Kasumi-1 (cell line): ENCODE results near the gene F7.

Experiments
- DNase-seq, 2 experiments: peaks; one replicate each; lab custom pipeline; 2025; lab: John Stamatoyannopoulos, UW

F7 gene

DNA sequence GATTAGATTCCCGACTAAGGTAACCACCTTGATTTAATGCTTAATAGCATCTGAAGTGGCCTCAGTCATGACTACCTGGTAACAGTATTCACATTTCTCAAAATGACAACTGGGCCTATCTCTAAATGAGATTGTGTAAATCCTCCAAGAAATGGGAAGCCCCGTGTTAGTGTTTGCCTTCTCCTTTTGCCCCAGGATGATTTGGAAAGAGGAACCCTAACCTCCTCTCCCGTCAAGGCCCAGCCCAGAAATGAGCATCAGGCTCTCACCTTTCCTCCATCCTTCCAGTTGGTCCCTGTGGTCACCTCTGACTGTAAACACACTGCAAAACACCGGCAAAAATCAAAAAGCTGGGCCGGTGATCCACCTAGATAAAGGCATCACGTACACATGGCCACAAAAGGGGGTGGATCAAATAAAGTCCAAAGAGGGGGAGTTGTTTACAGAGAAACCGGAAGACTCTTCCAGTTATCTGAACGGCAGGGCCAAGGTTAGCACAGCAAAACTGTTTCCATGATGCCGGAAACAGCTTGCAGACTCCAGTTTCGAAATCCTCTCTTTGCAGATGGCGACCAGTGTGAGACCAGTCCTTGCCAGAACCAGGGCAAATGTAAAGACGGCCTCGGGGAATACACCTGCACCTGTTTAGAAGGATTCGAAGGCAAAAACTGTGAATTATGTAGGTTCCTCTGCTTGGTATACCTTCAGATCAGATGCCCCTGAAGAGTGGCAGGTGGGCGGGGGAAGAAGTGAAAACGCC, 33.4 kb downstream of the F7 start:
- no peak for DNase-seq

DNA sequence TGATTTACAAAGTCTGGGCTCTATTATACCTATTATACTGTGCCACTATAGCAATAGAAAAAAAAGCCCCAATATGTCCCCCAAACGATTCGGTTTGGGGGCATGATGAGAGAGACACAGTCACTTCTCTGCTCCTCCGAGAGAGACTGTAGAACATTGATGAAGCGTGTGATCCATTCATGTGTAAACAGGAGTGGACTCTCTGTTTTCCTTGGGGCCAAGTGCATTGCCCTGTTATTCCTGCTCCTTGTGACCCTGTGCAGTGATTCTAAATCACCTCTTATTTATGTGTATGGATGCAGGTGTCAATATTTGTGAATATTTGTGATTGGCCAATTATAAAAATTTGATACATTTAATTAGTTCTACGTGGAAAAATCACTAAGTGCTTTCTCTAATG, 34.0 kb downstream of the F7 start:
- no peak for DNase-seq

DNA sequence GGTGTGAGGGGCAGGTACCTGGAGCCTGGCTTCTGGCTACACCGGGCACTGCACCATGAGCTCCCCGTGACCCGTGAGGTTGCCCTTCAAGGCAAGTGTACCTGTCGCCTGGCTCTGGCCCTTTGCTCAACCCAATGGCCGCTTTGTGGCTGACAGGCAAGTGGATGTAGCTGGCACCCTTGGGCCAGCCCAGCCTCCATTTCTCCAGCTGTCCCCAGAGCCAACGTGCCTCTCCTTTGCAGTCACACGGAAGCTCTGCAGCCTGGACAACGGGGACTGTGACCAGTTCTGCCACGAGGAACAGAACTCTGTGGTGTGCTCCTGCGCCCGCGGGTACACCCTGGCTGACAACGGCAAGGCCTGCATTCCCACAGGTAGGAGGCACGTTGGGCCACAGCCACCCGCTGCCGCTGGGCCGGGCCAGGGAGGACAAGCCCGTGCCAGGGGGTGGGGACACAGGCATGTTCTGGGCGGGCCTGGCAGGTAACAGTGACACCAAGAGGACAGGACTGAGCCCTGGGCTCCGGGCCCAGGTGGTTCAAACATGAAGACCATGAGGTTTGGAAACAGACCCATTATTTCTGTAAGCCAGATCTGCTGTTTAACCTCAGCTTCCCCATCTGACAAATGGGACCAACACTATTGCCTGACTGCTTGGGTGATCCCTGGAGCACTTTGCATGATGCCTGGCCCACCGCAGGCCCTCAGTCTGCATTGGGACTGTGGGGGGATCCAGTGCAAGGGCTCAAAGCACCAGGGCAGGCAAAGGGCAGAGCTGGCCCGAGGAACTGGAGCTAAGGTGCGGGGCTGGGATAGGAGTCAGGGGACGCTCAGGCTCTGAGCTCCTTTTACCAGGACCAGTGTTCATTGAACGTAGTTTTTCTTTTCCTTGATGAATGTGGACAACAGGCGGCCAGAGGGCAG, 35.3 kb downstream of the F7 start:
- no peak for DNase-seq

DNA sequence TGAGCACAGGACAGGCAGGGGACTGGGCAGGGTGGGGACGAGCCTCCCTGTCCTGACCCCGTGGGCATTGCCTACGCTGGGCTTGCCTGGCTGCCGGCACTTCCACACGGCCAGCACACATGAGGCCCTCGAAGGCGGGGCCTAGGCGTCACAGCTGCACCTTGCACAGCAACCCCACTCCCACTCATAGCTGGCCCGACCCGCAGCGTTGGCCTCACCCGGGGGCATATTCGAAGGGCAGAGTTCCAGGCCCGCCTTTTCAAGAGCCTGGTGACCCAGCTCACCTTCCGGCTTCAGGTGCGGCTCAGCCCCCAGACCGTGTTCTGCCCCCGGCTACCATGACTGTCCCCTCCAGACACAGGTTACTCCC, 36.0 kb downstream of the F7 start:
- no peak for DNase-seq

DNA sequence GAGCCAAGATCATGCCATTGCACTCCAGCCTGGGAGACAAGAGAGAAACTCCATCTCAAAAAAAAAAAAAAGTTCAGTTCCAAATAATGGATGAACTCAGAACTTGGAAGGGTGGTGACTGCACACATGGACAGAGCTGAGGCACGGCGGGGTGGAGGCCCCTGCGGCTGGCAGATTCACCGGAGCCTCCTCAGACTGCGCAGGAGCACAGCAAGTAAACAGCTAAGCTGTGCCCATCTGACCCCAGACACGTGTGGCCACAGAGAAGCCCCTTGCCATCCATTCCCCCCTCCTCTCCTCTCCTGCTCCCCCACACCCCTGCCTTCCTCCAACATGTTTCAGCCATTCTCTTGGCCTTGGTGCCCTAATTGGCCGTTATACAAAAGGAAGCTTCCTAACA, 37.3 kb downstream of the F7 start:
- no peak for DNase-seq

DNA sequence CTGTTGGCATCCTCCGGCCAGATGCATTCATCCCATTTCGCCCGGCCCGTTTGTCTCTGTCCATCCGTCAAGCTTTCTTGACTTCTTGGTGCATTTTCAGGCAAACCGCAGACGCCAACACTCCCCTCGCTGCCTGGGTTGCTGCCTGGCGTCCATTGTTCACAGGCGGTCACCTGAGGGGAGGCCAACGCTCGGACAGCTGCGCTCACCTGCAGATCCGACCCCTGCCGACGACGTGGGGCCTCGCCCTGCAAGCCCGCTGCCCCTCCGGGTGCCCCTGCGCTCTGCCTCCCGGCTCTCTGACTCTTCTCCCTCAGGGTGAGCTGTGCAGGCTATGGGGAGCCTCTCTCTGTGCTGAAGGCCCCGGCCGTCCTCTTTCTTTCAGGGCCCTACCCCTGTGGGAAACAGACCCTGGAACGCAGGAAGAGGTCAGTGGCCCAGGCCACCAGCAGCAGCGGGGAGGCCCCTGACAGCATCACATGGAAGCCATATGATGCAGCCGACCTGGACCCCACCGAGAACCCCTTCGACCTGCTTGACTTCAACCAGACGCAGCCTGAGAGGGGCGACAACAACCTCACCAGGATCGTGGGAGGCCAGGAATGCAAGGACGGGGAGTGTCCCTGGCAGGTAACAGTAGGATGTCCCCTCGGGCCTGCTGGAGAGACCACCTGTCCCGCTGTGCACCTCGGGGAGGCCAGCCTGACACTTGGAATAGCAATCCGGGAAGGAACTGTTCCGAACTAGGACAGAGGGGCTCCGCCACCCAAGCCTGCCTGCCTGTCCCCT, 38.1 kb downstream of the F7 start:
- DNase-seq, result no peak

DNA sequence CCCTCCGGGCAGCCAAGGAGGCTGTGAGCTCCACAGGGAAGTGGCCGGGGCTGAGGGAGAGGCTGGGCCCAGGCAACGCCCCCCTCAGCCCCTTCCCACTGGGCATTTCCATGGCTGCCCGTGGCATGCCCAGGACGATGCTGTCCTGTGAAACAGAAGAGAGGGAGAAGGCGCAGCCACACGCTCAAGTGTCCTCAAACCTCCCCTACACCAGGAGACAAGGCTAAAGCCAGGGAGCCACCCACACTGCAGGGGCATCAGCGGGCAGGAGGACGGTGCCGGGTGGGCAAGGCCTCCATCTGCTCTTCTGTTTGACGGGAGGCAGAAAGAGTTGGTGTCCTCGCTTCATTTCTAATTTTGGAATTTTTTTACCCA, 38.7 kb downstream of the F7 start:
- DNase-seq, result no peak

DNA sequence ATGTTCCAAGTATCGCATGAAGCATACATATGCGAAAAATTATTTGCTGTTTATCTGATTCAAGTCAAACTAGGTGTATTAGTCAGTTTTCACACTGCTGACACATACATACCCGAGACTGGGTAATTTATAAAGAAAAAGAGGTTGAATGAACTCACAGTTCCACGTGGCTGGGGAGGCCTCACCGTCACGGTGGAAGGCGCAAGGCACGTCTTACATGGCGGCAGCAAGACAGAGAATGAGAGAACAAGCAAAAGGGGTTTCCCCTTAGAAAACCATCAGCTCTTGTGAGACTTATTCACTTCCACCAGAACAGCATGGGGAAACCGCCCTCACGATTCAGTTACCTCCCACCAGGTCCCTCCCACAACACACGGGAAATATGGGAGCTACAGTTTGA, 39.9 kb downstream of the F7 start:
- DNase-seq, result no peak

DNA sequence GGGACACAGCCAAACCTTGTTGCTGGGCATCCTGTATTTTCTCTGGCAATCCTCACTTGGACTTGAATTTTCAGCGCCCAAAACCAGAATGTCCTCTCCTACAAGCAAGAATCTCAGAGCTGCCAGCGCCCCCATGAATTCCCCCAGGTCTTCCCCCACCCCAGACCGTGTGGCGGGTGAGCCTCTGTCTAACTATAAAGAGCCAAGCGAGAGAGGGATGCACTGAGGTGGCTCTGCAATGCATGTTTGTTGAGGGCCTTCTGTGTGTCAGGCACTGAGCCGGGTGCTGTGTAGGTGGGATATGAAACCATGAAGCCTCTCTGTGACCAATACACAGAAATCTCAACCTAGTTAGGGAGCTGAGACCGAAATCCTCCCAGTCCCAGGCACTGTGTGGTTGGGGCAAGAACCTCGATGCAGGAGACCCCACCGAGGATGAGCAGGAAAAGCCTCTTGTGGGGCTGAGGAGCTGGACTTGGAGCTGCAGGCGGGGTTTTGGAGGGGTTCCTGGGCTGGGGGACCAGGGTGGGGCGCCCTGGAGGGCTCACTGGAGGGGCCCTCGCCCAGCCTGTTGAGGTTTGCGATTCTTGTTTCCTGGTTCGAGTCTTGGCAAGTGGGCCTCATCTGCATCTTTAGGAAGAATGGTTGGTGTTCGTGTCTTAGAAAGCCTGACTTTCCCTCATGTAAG, 40.5 kb downstream of the F7 start:
- DNase-seq, result no peak

DNA sequence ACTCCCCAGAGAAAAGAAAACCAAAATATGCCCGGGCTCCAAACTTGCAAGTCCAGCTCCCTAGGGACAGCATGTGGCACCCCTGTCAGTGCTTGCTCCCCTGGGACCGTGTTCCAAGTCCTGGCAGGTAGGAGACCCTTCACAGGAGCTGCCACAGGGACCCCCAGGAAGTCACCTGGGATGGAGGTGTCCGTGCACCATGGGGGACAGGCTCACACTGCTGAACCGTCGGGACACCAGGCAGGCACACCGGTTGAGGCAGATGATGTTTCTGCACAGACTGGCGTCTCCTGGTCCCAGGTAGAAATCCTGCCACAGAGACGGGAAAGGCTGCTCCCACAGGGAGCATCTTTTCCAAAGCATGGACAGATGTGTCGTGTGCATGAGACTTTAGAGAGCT, 41.2 kb downstream of the F7 start:
- no peak for DNase-seq

DNA sequence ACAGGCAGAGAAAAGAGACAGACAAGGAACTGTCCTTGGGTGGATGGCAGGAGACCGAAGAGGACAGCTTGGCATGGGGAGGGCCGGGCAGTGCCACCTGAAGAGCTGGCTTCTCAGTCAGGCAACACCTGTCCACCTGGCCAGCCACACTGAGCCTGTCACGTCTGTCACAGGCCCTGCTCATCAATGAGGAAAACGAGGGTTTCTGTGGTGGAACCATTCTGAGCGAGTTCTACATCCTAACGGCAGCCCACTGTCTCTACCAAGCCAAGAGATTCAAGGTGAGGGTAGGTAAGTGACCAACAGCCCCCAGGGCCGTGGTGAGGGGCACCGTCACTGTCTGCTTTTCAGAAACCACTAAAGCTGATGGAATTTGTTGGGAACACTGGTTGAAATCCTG, 41.6 kb downstream of the F7 start:
- DNase-seq, result no peak

DNA sequence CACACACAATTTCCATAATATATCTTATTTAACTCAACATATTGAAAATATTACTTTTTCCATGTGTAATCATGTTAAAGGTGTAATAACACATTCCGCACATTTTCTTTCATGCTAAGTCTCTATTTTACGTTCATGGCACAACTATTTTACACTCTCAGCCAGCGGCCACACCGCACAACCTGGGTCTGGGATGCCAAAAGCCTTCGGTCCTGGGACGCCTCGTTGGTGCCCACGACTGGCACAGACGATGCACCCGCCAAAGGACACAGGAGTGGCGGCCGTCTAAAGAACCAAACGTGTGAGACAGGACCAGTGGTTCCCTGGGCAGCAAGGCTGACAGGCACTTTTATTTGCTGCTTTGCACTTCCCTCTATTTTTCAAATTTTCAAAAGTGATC, 42.8 kb downstream of the F7 start:
- DNase-seq, result no peak

DNA sequence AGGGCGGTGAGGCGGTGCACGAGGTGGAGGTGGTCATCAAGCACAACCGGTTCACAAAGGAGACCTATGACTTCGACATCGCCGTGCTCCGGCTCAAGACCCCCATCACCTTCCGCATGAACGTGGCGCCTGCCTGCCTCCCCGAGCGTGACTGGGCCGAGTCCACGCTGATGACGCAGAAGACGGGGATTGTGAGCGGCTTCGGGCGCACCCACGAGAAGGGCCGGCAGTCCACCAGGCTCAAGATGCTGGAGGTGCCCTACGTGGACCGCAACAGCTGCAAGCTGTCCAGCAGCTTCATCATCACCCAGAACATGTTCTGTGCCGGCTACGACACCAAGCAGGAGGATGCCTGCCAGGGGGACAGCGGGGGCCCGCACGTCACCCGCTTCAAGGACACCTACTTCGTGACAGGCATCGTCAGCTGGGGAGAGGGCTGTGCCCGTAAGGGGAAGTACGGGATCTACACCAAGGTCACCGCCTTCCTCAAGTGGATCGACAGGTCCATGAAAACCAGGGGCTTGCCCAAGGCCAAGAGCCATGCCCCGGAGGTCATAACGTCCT, 43.4 kb downstream of the F7 start:
- no peak for DNase-seq

DNA sequence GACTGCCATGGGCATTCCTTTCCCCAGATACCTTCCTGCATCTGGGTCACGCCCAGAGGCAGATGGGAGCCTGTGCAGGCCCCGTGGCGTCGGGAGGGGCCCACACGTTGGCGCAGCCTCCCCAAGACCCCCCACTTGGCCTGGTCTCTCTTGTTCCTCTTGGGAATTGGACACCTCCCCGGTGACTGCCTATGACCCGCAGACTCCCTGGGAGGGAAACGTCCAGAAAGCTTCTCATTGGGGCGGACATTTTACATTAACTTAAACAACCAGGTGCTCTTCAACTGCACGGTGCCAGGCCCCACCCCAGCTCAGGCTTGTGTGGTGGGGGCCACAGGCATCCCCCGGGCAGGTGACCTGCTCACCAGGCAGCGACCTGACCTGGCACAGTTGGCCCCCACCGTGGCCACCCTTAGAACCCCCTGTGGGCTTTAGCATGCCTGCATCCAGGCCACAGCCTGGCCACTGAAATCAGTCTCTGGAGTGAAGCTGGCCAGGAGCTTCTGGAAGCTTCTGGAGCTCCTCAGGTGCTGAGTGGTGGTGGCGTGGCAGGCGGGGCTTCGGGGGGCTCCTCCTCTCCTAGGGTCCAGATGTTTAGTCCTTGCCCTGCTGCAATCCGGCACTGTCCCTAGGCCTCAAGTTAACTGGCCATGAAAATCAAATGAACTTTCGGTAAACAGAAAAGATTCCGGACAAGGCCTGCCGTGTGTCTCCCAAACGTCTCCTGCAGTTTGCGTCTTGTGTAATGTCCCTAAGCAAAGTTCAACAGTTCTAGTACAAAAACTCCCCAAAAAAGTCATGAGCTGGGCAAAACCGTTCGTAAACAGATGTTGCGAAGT, 44.3 kb downstream of the F7 start:
- no peak for DNase-seq

DNA sequence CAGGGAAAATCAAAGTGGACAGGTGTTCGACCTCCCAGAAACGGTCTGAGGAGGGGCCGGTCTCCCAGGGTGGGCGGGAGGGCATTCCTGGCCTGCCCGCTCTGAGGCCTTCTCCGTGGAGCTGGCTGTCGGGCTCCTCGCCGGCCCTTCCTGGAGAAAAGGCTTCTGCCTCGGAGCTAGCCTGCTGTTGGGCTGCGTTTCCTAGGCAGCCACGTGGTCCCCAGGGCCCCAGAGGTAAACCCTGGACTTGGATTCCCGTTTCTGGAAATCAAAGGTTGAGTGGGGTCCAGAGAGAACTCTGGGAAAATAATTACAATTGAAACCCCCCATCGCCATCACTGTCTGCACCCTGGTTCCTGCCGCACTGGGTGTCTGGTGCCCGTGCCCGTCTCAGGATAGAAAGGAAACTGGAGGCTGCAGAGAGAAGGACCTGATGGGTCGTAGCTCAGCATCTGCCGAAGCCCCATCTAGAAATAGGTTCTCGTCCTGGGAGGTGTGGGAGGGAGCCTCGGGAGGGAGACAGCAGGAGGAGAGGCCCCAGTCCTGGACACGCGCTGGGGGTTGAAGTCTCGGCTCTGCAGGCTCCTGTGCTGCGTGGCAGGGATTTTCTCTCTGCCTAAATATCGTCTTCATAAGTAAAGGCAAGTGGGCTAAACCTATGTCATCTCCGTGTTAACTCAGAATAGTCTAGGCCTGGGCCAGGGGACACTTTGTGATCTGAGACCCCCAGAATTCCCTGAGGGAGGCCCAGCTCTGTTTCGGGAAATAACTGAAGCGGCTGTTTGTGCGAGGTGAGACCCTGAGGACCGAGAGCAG, 45.2 kb downstream of the F7 start:
- no peak for DNase-seq

DNA sequence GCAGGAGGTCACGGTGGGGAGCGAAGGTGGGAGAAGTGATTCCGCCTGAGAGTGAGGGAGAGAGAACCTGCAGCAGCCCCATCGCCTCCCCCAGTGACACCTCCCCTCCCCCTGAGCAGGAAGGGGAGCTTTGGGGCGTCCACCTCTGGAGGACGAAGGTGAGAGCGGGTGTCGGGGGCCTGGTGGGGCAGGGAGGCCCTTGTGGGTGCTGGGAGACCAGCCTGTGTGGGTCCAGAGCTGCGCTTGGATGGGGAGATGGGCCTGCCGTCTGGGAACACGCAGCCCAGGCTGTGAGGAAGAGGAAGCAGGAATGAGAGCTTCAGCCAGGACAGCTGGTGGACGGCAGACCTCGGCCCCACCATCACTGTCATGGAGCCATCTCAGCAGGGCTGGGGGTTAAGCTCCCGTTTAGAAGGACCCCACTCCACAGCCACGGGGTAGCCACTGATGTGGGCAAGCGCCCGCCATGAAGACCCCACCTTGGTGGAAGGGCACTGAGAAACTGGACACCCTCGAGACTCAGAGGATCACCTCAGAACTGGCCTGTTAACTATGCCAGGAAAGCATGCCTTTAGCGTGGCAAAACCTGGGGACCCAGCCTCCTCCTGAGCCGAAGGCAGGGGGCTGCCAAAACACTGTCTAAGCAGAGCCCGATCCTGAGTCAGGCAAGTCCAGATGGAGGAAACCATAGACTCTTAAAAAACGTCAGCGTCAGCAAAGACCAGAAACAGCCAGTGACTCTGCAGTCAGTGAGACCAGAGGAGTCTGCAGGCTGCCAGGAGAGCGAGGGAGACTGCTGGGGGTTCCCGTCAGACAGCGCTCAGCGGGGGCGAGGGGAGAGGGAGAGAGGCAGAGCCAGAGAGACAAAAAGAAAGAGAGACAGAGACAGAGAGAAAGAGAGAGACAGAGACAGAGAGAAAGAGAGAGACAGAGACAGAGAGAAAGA, 46.4 kb downstream of the F7 start:
- no peak for DNase-seq

DNA sequence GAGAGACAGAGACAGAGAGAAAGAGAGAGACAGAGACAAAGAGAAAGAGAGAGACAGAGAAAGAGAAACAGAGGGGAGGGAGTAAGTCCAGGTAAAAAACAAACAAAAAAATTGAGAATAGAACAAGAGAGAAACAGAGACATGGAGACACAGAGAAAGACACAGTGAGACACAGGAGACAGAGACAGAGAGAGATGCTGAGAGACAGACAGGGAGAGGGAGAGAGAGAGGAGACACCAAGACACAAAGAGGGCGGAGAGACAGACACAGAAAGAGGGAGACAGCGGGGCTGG, 47.0 kb downstream of the F7 start:
- no peak for DNase-seq

DNA sequence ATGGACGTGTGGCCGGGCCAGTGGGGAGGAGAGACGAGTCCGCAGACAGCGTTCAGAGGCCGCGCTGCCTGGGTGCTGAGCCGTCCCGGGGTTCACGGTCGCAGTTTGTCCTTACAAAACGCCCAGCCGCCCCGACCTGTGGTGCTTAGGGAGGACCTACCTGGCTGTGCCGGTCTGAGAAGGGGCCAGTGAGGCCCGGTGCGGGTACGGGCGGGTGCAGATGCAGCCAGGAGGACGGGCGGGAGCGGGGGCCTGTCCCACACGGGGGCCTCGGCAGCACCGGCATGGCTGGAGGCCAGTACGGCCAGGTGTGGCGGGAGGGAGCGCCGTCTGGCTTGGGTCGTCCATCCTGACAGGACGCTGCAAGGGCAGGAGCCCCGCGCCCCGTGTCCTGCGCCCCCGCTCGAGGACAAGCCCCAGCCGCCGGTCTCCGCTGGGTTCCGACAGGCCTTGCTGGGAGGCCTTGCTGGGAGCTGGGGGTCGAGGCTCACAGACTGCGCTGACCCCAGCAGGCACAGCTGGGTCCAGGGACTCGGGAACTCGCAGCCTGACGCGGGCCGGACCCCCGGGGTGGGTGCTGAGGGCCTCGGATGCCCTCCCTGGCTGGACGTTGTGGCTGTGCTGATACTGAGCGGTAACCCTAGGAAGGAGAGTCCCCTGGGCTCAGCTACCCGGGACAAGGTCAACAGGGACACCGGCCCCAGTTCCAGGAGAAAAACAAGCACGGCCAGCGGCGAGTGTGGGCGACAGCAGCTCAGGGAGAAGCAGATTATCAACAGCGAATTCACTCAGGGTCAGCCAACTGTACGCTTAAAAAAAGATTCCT, 47.6 kb downstream of the F7 start:
- DNase-seq, result no peak
